Retina (tissue), 1 donor: ENCODE results near the gene RFXANK.

Source experiments
- DNase-seq: peaks from one replicate; pipeline ENCODE4 v3.0.0-alpha.2; 2016

RFXANK gene

DNA sequence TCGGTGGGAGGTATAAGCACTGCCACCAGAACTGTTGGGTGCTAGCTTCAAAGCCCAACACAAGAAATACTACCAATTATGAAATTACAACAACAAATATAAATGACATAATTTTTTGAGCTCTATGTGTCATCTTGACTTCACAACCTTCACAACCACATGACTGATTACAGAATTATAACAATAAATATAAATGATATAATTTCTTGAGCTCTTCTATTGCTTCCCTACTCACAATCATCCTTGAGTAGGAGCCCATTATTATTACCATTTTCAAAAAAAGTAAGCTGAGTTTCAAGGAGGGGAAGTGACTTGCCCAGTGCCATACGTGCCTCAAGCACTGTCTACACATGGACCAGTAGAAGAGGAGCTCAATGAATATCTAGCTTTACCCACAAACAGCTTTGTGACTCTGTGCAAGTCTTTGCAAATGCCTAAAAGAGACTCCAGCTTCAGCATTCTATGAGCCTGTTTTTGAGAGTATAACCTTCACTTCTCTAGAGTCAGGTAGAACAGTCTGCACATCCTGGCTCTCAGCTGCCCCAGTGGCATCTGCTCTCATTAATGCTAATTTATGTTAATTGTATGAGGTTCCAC lies 42.3 kb downstream of the RFXANK start:
- no peak for DNase-seq

DNA sequence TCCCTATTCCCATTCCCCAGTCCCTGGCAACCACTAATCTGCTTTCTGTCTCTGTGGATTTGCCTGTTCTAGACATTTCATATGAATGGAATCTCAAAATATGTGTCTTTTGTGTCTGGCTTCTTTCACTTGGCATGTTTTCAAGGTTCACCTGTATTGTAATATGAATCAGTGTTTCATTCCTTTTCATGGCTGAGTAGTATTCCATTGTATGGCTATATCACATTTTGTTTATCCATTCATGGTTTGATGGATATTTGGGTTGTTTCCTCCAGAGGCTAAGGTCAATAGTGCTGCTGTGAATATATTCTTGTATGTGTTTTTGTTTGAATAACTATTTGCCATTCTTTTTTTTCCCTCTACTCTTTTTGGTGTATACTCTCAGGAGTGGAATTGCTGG lies 44.1 kb downstream of the RFXANK start:
- DNase-seq = no peak

DNA sequence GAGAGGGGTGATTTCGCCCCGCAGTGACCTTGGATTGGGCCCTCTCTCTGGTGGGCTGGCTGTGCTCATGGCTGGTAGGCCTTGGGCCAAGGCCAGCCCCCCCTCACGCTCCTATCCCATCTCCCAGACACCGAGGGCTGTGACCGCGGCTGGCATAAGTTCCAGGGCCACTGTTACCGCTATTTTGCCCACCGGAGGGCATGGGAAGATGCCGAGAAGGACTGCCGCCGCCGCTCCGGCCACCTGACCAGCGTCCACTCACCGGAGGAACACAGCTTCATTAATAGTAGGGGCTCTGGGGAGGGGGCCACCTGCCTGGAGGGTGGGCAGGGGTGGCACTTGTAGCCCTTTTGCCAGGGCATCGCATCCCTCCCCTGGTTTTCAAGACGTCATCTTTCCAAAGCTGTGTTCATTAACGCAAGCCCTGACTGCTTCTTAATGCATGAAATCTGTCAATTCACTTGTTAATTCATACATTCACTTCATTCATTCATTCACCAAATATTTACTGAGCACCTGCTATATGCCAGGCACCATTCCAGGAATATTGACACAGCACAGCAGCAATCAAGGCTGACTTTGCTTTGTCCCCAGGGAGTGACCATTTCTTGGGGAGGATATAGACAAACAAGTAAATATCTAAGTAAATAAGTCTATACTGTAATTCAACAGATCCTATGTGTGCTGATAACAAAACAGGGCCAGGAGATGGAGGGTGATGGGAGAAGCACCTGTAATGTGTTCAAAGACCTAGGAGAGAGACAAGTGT lies 46.3 kb downstream of the RFXANK start:
- DNase-seq = no peak

DNA sequence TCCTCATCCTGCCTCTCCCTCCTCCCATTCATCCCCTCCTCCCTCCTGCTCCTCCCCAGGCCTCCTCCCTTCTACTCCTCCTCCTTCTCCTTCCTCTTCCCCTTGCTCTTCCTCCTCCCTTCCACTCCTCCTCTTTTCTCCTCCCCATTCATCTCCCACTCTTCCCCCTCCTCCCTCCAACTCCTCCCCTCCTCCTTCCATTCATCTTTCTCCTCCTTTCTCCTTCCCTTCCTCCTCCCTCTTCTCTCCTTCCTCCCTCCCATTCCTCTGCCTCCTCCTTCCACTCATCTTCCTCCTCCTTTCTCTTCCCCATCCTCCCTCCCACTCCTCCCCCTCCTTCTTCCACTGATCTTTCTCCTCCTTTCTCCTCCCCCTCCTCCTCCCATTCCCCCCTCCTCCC lies 47.6 kb downstream of the RFXANK start:
- DNase-seq = no peak

DNA sequence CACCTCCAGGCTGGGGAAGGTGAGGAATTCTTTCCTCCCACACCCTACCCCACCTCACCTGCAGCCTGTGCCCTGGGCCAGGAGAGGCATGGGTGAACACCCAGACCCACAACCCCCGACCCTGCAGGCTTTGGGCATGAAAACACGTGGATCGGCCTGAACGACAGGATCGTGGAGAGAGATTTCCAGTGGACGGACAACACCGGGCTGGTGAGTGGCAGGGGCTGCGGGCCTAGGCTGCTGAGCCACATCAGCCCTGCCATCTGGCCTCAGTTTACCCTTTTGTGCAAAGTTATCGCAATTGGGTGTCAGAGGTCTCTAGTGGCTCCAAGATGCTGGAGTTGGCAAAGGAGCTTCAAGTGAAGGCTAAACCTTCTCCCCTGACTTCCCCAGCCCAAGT lies 48.4 kb downstream of the RFXANK start:
- no peak for DNase-seq

DNA sequence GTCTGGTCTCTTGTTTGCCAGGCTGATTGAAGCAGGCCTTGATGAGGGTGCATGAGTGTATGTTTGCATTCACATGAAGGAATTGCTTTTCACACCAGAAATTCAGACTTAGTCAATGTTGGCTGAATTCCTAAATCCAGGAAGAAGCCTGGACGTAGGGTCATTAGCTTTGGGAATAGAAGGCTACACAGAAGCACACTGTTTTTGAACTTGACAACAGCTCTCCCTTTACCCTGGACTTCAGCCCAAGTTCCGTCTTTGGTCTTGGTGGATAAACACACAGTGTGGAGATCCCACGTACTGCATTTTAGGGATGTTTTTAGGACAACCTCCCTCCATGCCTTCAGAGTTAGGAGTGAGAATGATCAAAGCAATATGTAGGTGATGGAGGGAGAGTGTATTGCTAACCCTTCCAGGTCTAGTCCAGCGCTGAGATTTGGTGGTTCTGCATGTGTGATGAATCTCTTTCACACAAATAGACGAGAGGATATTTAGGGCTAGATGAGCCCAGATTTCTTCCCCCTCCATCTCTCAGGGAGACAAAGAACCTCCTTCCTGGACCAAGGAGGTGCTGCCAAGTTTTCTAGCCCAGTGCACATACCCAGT lies 58.2 kb downstream of the RFXANK start:
- DNase-seq = no peak
